H1 (cell line): ENCODE data around the gene SLC24A5.

ENCODE experiments used
- BCL11A ChIP-seq, 2 experiments: IDR thresholded peaks; one replicate each; pipeline ENCODE4 v1.6.1; 2011; ENCODE audit warnings: low read depth in 2 of 2, low read length in 2 of 2, mild to moderate bottlenecking in 2 of 2
- CTCF ChIP-seq, 3 experiments: IDR thresholded peaks; 1 replicate in 2 of 3; 2 replicates in 1 of 3; pipeline versions ENCODE4 v1.5.1 to v1.6.1; 2011; ENCODE audit warnings: low read length in 3 of 3, mild to moderate bottlenecking in 3 of 3, inconsistent platforms in 2 of 3, low read depth in 1 of 3, moderate library complexity in 1 of 3; ENCODE audit not compliant: insufficient read depth in 1 of 3; ENCODE audit errors: control extremely low read depth in 1 of 3
- EP300 ChIP-seq, 2 experiments: IDR thresholded peaks; 1 replicate in 1 of 2; 2 replicates in 1 of 2; pipeline ENCODE4 v1.6.1; 2011 to 2012; ENCODE audit warnings: low read depth in 2 of 2, low read length in 2 of 2, mild to moderate bottlenecking in 2 of 2, borderline replicate concordance in 1 of 2, inconsistent platforms in 1 of 2, moderate library complexity in 1 of 2
- EZH2 ChIP-seq: fragments of 200-600 bp; sonication (generic); IDR thresholded peaks from 2 replicates; pipeline ENCODE4 v1.7.1; 2012; ENCODE audit warnings: low read depth, mild to moderate bottlenecking, moderate library complexity, low read length, inconsistent platforms; ENCODE audit not compliant: severe bottlenecking
- FOSL1 ChIP-seq: IDR thresholded peaks from 2 replicates; pipeline ENCODE4 v1.6.1; 2011; ENCODE audit warnings: mild to moderate bottlenecking, low read depth, low read length, moderate library complexity; ENCODE audit not compliant: insufficient read depth
- GABPA ChIP-seq: IDR thresholded peaks from 2 replicates; pipeline ENCODE4 v1.6.1; 2011; ENCODE audit warnings: mild to moderate bottlenecking, low read length, moderate library complexity, borderline replicate concordance; ENCODE audit not compliant: insufficient read depth
- GTF2F1 ChIP-seq: IDR thresholded peaks from 2 replicates; pipeline ENCODE4 v1.6.1; 2012; ENCODE audit warnings: low read depth, low read length, improper control_type of control experiment, borderline replicate concordance
- KDM5A ChIP-seq: fragments of 200-600 bp; IDR thresholded peaks from 2 replicates; pipeline ENCODE4 v1.7.1; 2012; ENCODE audit warnings: mild to moderate bottlenecking, low read length, inconsistent platforms, mixed read lengths
- MAFK ChIP-seq: IDR thresholded peaks from 2 replicates; pipeline ENCODE4 v1.6.1; 2012; ENCODE audit warnings: low read depth, mild to moderate bottlenecking, improper control_type of control experiment, low read length
- POLR2A ChIP-seq, 2 experiments: IDR thresholded peaks; 1 replicate in 1 of 2; 2 replicates in 1 of 2; pipeline ENCODE4 v1.6.1; 2011; ENCODE audit warnings: low read depth in 2 of 2, low read length in 2 of 2, mild to moderate bottlenecking in 2 of 2; ENCODE audit errors: control extremely low read depth in 1 of 2
- POLR2AphosphoS5 ChIP-seq: IDR thresholded peaks from 2 replicates; pipeline ENCODE4 v1.6.1; 2011; ENCODE audit warnings: low read depth, low read length
- RBBP5 ChIP-seq: IDR thresholded peaks from 2 replicates; pipeline ENCODE4 v1.7.1; 2012; ENCODE audit warnings: low read depth, mild to moderate bottlenecking, inconsistent platforms, low read length, moderate library complexity, borderline replicate concordance
- RFX5 ChIP-seq: IDR thresholded peaks from 2 replicates; pipeline ENCODE4 v1.6.1; 2011; ENCODE audit warnings: low read depth, low read length, improper control_type of control experiment, borderline replicate concordance
- SRF ChIP-seq: IDR thresholded peaks from 2 replicates; pipeline ENCODE4 v1.6.1; 2011; ENCODE audit warnings: mild to moderate bottlenecking, low read depth, low read length, moderate library complexity

GRCh38 chr15:48087844-48088243 lies 32.9 kb upstream of the SLC24A5 start:
- TF ChIP-seq RFX5 (no peak), KDM5A (no peak), POLR2A (IDR thresholded peaks at IDR 0.05; ENCODE audit: control extremely low read depth in 1 of 2, low read depth in 2 of 2, low read length in 2 of 2) (no peak), CTCF (IDR thresholded peaks at IDR 0.05; ENCODE audit: control extremely low read depth in 1 of 3, insufficient read depth in 1 of 3, low read depth in 1 of 3, low read length in 3 of 3) (no peak), MAFK (no peak), BCL11A (IDR thresholded peaks at IDR 0.05; ENCODE audit: low read depth in 2 of 2, low read length in 2 of 2) (no peak), GABPA (no peak), FOSL1 (no peak), POLR2AphosphoS5 (no peak), EZH2 (no peak), RBBP5 (no peak), EP300 (IDR thresholded peaks at IDR 0.05; ENCODE audit: borderline replicate concordance in 1 of 2, low read depth in 2 of 2, low read length in 2 of 2) (no peak), GTF2F1 (no peak), SRF (no peak)
